H7 (cell line): ENCODE measurements around the gene ASPA. TPM values are rescaled to one million over a fixed set of nuclear protein-coding genes. Genes with fewer than 3 reads are reported as not detected.

Source experiments
- total RNA-seq: library from RNA; depleted of rRNA; stranded (reverse); fragments of >200 nt; shearing (Covaris generic); gene quantifications from 2 replicates; pipeline ENCODE4 v1.2.3, GENCODE V29; 2014; rRNA removed

ASPA gene
- total RNA-seq, 1 experiment from 2014 or later: not detected

Other genes starting within 250 kb of the ASPA start
- gene OR3A1, start 177.6 kb upstream of the ASPA start, total RNA-seq: not detected in 2 replicates
- gene OR3A2, start 89.7 kb upstream of the ASPA start, total RNA-seq: not detected in 2 replicates
- not detected in 2 replicates for gene OR1E1, start 77.6 kb upstream of the ASPA start, total RNA-seq
- gene OR3A3, start 64.6 kb upstream of the ASPA start, total RNA-seq: not detected in 2 replicates
- gene OR1E2, start 42.2 kb upstream of the ASPA start, total RNA-seq: not detected in 2 replicates
- 0.10 and 1.3 TPM in 2 replicates for gene SPATA22, start 4.2 kb upstream of the ASPA start, total RNA-seq
- gene TRPV3, start 81.8 kb downstream of the ASPA start, total RNA-seq: 0.69 and 2.5 TPM in 2 replicates
- gene TRPV1, start 133.4 kb downstream of the ASPA start, total RNA-seq: 3.0 and 3.1 TPM in 2 replicates
- gene SHPK, start 160.3 kb downstream of the ASPA start, total RNA-seq: 22.9 and 27.0 TPM in 2 replicates
- gene CTNS, start 160.8 kb downstream of the ASPA start, total RNA-seq: 9.6 and 17.9 TPM in 2 replicates
- gene TAX1BP3, start 192.6 kb downstream of the ASPA start, total RNA-seq: 116 and 122 TPM in 2 replicates
- 41.6 and 48.5 TPM in 2 replicates for gene EMC6, start 192.8 kb downstream of the ASPA start, total RNA-seq
- 2.3 and 2.7 TPM in 2 replicates for gene P2RX5, start 220.2 kb downstream of the ASPA start, total RNA-seq
- 34.2 and 39.1 TPM in 2 replicates for gene HASPIN, start 247.9 kb downstream of the ASPA start, total RNA-seq